Measurements from ENCODE around the gene ADGRV1.

Gene ADGRV1

DNA sequence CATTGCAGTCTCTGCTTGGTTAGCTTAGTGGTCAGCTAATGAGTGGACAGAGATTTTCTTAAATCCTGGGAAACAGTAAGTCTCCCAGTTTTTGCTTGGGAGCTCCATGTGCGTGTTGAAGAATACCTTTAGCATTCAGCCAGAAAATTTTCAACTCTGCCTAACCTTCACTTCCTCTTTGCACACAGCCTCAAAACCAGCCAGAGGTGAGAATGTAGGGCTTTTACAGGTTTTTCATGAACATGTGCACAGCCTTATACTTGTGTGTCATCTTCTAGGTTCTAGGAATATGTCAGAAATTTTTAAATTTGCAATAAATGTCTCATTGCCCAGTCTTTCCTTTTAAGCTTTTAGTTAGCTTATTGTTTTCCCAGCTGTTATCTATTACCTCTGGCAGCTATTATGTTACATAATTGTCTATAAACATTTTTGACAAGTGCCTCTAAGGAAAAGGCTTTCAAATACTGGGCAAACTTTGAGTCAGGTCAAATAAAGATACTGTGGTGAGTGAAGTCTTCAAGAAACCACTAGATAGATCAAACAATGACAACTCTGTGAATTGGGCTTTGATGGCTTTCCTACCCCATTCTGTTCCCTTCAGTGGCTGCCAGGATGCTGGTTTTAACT is 12.7 kb downstream of the ADGRV1 start:
- H3K27ac ChIP-seq (ENCODE audit: extremely low read depth, low read depth, low read length) = peak overlapping the region; percentile 54
- ChIA-PET POLR2A (interaction anchor here (1.5 kb wide), 1 partner anchor 24 kb away, joined by 4 read pairs; no protein-coding TSS in a partner anchor), CTCF (interaction anchor here (0.7 to 1.1 kb wide), 2 partner anchors 11 to 99 kb away, joined by 3 to 11 read pairs; no protein-coding TSS in a partner anchor)
- peaks cover 0 to 4% of the 10 kb centered on the region in 2 experiments; a peak in 1 of 3 replicates for H3K36me3 ChIP-seq (ENCODE audit: control insufficient read depth in 2 of 2, insufficient read depth in 1 of 2, low read length in 2 of 2)
- no peak overlapping the region for H3K4me3 ChIP-seq (ENCODE audit: low read depth, low read length)
- H3K4me1 ChIP-seq (ENCODE audit: control insufficient read depth, insufficient read depth, low read length) = peaks cover 22% of the 10 kb centered on the region; the same call in 1 of the 2 replicates
- no peaks in the 10 kb centered on the region for H3K9me3 ChIP-seq (ENCODE audit: control insufficient read depth, insufficient read depth, low read depth, low read length)
- TF ChIP-seq ZNF843 (tag by site-specific recombination; IDR thresholded peaks at IDR 0.05) = peak; percentile 77
- 0 out of 2 replicates have a peak, but pooled peaks have one; percentile 15 for TF ChIP-seq ZNF19 (tag by site-specific recombination; IDR thresholded peaks at IDR 0.05; ENCODE audit: low read depth)
- TF ChIP-seq TCF7L2 (IDR thresholded peaks at IDR 0.05; ENCODE audit: borderline replicate concordance, low read depth, low read length) = peak; percentile 39; the same call in 1 of the 2 replicates
- TF ChIP-seq ZNF449 (tag by site-specific recombination; IDR thresholded peaks at IDR 0.05) = peak; percentile 33; the same call in 1 of the 2 replicates
- TF ChIP-seq ZNF629 (tag by site-specific recombination; IDR thresholded peaks at IDR 0.05) = peak; percentile 60
- TF ChIP-seq, protein P1, sequence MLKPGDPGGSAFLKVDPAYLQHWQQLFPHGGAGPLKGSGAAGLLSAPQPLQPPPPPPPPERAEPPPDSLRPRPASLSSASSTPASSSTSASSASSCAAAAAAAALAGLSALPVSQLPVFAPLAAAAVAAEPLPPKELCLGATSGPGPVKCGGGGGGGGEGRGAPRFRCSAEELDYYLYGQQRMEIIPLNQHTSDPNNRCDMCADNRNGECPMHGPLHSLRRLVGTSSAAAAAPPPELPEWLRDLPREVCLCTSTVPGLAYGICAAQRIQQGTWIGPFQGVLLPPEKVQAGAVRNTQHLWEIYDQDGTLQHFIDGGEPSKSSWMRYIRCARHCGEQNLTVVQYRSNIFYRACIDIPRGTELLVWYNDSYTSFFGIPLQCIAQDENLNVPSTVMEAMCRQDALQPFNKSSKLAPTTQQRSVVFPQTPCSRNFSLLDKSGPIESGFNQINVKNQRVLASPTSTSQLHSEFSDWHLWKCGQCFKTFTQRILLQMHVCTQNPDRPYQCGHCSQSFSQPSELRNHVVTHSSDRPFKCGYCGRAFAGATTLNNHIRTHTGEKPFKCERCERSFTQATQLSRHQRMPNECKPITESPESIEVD (tag by site-specific recombination; IDR thresholded peaks at IDR 0.05) = peak; percentile 93
- TF ChIP-seq ZXDB (tag by site-specific recombination; IDR thresholded peaks at IDR 0.05) = peak; percentile 68
- TF ChIP-seq SP7 (tag by site-specific recombination; IDR thresholded peaks at IDR 0.05) = no peak
- TF ChIP-seq ZNF626 (tag by site-specific recombination; IDR thresholded peaks at IDR 0.05) = 0 out of 2 replicates have a peak, but pooled peaks have one; percentile 17
- 0 out of 2 replicates have a peak, but pooled peaks have one; percentile 20 for TF ChIP-seq KLF10 (tag by site-specific recombination; IDR thresholded peaks at IDR 0.05)
- TF ChIP-seq OSR2 (tag by site-specific recombination; IDR thresholded peaks at IDR 0.05) = peak; percentile 70; the same call in 1 of the 2 replicates
- TF ChIP-seq FEZF1 (tag by site-specific recombination; IDR thresholded peaks at IDR 0.05) = peak; percentile 80
- peak; percentile 20; the same call in 1 of the 2 replicates for TF ChIP-seq ZSCAN30 (tag by site-specific recombination; IDR thresholded peaks at IDR 0.05)
- TF ChIP-seq ZNF184 (tag by site-specific recombination; IDR thresholded peaks at IDR 0.05) = 0 out of 2 replicates have a peak, but pooled peaks have one; percentile 28
- TF ChIP-seq ZEB2 (tag by site-specific recombination; IDR thresholded peaks at IDR 0.05) = peak; percentile 66
- peak; percentile 73 for TF ChIP-seq ZNF366 (tag by site-specific recombination; conservative IDR thresholded peaks at IDR 0.05)
- no peak for TF ChIP-seq ZNF280C (tag by site-specific recombination; IDR thresholded peaks at IDR 0.05)
- TF ChIP-seq ZBTB8A (tag by site-specific recombination; IDR thresholded peaks at IDR 0.05) = peak; percentile 45
- no peak for TF ChIP-seq ZNF501 (tag by site-specific recombination; IDR thresholded peaks at IDR 0.05)
- TF ChIP-seq, protein P2, sequence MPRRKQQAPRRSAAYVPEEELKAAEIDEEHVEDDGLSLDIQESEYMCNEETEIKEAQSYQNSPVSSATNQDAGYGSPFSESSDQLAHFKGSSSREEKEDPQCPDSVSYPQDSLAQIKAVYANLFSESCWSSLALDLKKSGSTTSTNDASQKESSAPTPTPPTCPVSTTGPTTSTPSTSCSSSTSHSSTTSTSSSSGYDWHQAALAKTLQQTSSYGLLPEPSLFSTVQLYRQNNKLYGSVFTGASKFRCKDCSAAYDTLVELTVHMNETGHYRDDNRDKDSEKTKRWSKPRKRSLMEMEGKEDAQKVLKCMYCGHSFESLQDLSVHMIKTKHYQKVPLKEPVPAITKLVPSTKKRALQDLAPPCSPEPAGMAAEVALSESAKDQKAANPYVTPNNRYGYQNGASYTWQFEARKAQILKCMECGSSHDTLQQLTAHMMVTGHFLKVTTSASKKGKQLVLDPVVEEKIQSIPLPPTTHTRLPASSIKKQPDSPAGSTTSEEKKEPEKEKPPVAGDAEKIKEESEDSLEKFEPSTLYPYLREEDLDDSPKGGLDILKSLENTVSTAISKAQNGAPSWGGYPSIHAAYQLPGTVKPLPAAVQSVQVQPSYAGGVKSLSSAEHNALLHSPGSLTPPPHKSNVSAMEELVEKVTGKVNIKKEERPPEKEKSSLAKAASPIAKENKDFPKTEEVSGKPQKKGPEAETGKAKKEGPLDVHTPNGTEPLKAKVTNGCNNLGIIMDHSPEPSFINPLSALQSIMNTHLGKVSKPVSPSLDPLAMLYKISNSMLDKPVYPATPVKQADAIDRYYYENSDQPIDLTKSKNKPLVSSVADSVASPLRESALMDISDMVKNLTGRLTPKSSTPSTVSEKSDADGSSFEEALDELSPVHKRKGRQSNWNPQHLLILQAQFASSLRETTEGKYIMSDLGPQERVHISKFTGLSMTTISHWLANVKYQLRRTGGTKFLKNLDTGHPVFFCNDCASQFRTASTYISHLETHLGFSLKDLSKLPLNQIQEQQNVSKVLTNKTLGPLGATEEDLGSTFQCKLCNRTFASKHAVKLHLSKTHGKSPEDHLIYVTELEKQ (tag by site-specific recombination; IDR thresholded peaks at IDR 0.05; ENCODE audit: borderline replicate concordance) = 0 out of 2 replicates have a peak, but pooled peaks have one; percentile 5
- TF ChIP-seq BCL6B (tag by site-specific recombination; IDR thresholded peaks at IDR 0.05) = 0 out of 2 replicates have a peak, but pooled peaks have one; percentile 5
- TF ChIP-seq ZNF175 (tag by site-specific recombination; IDR thresholded peaks at IDR 0.05) = no peak
- TF ChIP-seq PBX3 (CRISPR knock-in tag; IDR thresholded peaks at IDR 0.05) = no peak
- no peak for TF ChIP-seq ZNF26 (tag by site-specific recombination; IDR thresholded peaks at IDR 0.05)
